Spleen (tissue), 11 donors: ENCODE data around the gene HHLA2. TPM values are rescaled to one million over a fixed set of nuclear protein-coding genes. Genes with fewer than 3 reads are reported as not detected.
"Not testable (repeated sequence)": the region's sequence is repeated elsewhere in the genome, so short reads cannot be mapped to it uniquely, and the experiment has no call there.

ENCODE experiments used
- DNase-seq: peaks from one replicate; pipeline ENCODE4 v3.0.0-alpha.2; 2020
- H3K27ac ChIP-seq, 8 donors: fragments of 200-600 bp; sonication (generic) in 7 of 8; 1 replicate in 4 of 8; 2 replicates in 4 of 8; pipeline versions ENCODE4 v1.5.0 to v1.8.0; 2016 to 2021; ENCODE audit warnings: inconsistent platforms in 4 of 8, mild to moderate bottlenecking in 4 of 8, moderate library complexity in 1 of 8
- H3K27me3 ChIP-seq, 7 donors: fragments of 200-600 bp; sonication (generic) in 6 of 7; replicated peaks in 1 of 7; 1 replicate in 4 of 7; 2 replicates in 3 of 7; pipeline versions ENCODE4 v1.5.0 to v1.8.0; 2016 to 2021; ENCODE audit warnings: inconsistent platforms in 3 of 7, mild to moderate bottlenecking in 1 of 7
- H3K36me3 ChIP-seq, 6 donors: fragments of 200-600 bp; sonication (generic) in 5 of 6; 1 replicate in 4 of 6; 2 replicates in 2 of 6; pipeline versions ENCODE4 v1.5.0 to v1.8.0; 2016 to 2021; ENCODE audit warnings: inconsistent platforms in 2 of 6
- H3K4me1 ChIP-seq, 6 donors: fragments of 200-600 bp; sonication (generic) in 5 of 6; 1 replicate in 3 of 6; 2 replicates in 3 of 6; pipeline versions ENCODE4 v1.5.0 to v1.8.0; 2016 to 2021; ENCODE audit warnings: inconsistent platforms in 3 of 6
- H3K4me3 ChIP-seq, 8 donors: fragments of 200-600 bp; sonication (generic) in 7 of 8; 1 replicate in 4 of 8; 2 replicates in 4 of 8; pipeline versions ENCODE4 v1.5.0 to v1.8.0; 2016 to 2021; ENCODE audit warnings: inconsistent platforms in 4 of 8, mild to moderate bottlenecking in 4 of 8, moderate library complexity in 2 of 8
- H3K9me3 ChIP-seq, 8 donors: fragments of 200-600 bp; sonication (generic) in 7 of 8; 1 replicate in 4 of 8; 2 replicates in 4 of 8; pipeline versions ENCODE4 v1.5.0 to v1.8.0; 2016 to 2021; ENCODE audit warnings: inconsistent platforms in 4 of 8
- CTCF ChIP-seq, 11 experiments: fragments of 200-600 bp in 7 of 11; fragments of 450-650 bp in 4 of 11; sonication (generic) in 4 of 11; IDR thresholded peaks in 8 of 11; conservative IDR thresholded peaks in 3 of 11; 1 replicate in 7 of 11; 2 replicates in 4 of 11; pipeline versions ENCODE4 v1.4.0 to v1.8.0; 2016 to 2021; ENCODE audit warnings: antibody characterized with exemption in 11 of 11, inconsistent platforms in 4 of 11, mild to moderate bottlenecking in 1 of 11
- POLR2A ChIP-seq, 3 donors: fragments of 450-650 bp; IDR thresholded peaks; one replicate each; pipeline ENCODE4 v1.5.1; 2017; ENCODE audit warnings: antibody characterized with exemption in 3 of 3, mild to moderate bottlenecking in 1 of 3
- POLR2AphosphoS5 ChIP-seq, 3 donors: sonication (generic); formaldehyde crosslinking; IDR thresholded peaks; one replicate each; pipeline ENCODE4 v1.5.1; 2017; ENCODE audit warnings: antibody characterized with exemption in 3 of 3
- WGBS, 5 donors: extraction: QIAGEN DNeasy Blood & Tissue Kit in 3 of 5; methylation state at CpG; one replicate each; pipeline versions ENCODE4 v1.1.5 to v1.1.7; 2013 to 2018; 5-methylcytosine and 5-hydroxymethylcytosine counted together
- intact Hi-C: fragments of 100-400 bp; cut with DNase I; formaldehyde crosslinking; loops from one replicate; pipeline ENCODE4 v1.15.0; 2023; ENCODE audit warnings: low total_unique reads
- polyA plus RNA-seq, 3 donors: library from polyadenylated mRNA; stranded (reverse); fragments of 200-250 nt; gene quantifications; one replicate each; pipeline ENCODE4 v1.2.1, GENCODE V29; 2013
- total RNA-seq, 7 donors: library from RNA; depleted of rRNA in 3 of 7; stranded (reverse); fragments of >200 nt in 3 of 7; fragmentation: NEBNext Ultra II Directional in 4 of 7; extraction: Animal tissue kit (Norgen Biotek cat#: 25700) in 4 of 7; gene quantifications; one replicate each; pipeline versions ENCODE4 v1.1.0 to v1.2.1, GENCODE V29; 2016 to 2021
- donor health status: healthy with polysubstance abuse.
- donor health status: DM: no; HTN: no; CAD: no; lungs with moderate emphysema.
- donor health status: DM: no; HTN: no; CAD: no.
- donor health status: Bipolar disorder and iron deficiency.
- donor health status: healthy.
- donor health status: DM: no; HTN: no; CAD: no.
- donor health status: DM: yes; HTN: yes; CAD: no.

HHLA2 gene
- total and polyA plus RNA-seq, 10 donors: 0.09 to 0.43 (median 0.18) TPM; not detected in 4

GRCh38 chr3:108359011-108359410, 62.7 kb downstream of the HHLA2 start:
- Histone ChIP-seq H3K9me3 (peaks cover 0 to 2% (median 0%) of the 10 kb centered on the region in 8 donors), H3K36me3 (no peaks in the 10 kb centered on the region), H3K27ac (no peak overlapping the region), H3K4me3 (no peak overlapping the region), H3K4me1 (no peaks in the 10 kb centered on the region), H3K27me3 (no peaks in the 10 kb centered on the region)
- 68 to 87% (median 79%) methylated on average over 2 of the region's 2 CpGs for WGBS, 5 donors
- no peak for TF ChIP-seq CTCF (IDR thresholded peaks at IDR 0.05 in 8 of 11, conservative IDR thresholded peaks at IDR 0.05 in 3 of 11)
- no peak for TF ChIP-seq POLR2A (IDR thresholded peaks at IDR 0.05)
- intact Hi-C loops: no loop called here
- DNase-seq: no peak

GRCh38 chr3:108376026-108376425, 79.7 kb downstream of the HHLA2 start:
- H3K27ac ChIP-seq: no peak overlapping the region
- no peaks in the 10 kb centered on the region for H3K27me3 ChIP-seq
- intact Hi-C loops: no loop called here
- H3K36me3 ChIP-seq: no peaks in the 10 kb centered on the region
- H3K4me3 ChIP-seq: no peak overlapping the region
- 0 to 75% (median 0%) methylated on average over 1 of the region's 1 CpG for WGBS, 5 donors
- H3K9me3 ChIP-seq: peaks cover 0 to 2% (median 0%) of the 10 kb centered on the region in 8 donors
- TF ChIP-seq POLR2A (IDR thresholded peaks at IDR 0.05): no peak
- TF ChIP-seq POLR2AphosphoS5 (IDR thresholded peaks at IDR 0.05): no peak
- TF ChIP-seq CTCF (IDR thresholded peaks at IDR 0.05 in 8 of 11, conservative IDR thresholded peaks at IDR 0.05 in 3 of 11): no peak
- no peaks in the 10 kb centered on the region for H3K4me1 ChIP-seq
- DNase-seq: no peak

GRCh38 chr3:108377384-108377783, 81.0 kb downstream of the HHLA2 start:
- intact Hi-C loops: no loop called here
- no peaks in the 10 kb centered on the region for H3K4me1 ChIP-seq
- peaks cover 0 to 2% (median 0%) of the 10 kb centered on the region in 8 donors for H3K9me3 ChIP-seq
- H3K27me3 ChIP-seq: no peaks in the 10 kb centered on the region
- no peak for DNase-seq
- no peak overlapping the region for H3K4me3 ChIP-seq
- no peaks in the 10 kb centered on the region for H3K36me3 ChIP-seq
- no peak overlapping the region for H3K27ac ChIP-seq
- 76 to 94% (median 93%) methylated on average over 1 of the region's 1 CpG for WGBS, 5 donors
- TF ChIP-seq POLR2AphosphoS5 (IDR thresholded peaks at IDR 0.05): no peak

GRCh38 chr3:108378153-108378951, 82.0 kb downstream of the HHLA2 start:
- Histone ChIP-seq H3K4me1 (no peaks in the 10 kb centered on the region), H3K9me3 (peaks cover 0 to 2% (median 0%) of the 10 kb centered on the region in 8 donors), H3K36me3 (no peaks in the 10 kb centered on the region), H3K4me3 (no peak overlapping the region), H3K27ac (no peak overlapping the region), H3K27me3 (no peaks in the 10 kb centered on the region)
- no peak for DNase-seq
- 79 to 91% (median 90%) methylated on average over 4 of the region's 4 CpGs for WGBS, 5 donors
- intact Hi-C loops: no loop called here
- TF ChIP-seq CTCF (IDR thresholded peaks at IDR 0.05 in 8 of 11, conservative IDR thresholded peaks at IDR 0.05 in 3 of 11): no peak
- TF ChIP-seq POLR2A (IDR thresholded peaks at IDR 0.05): no peak
- no peak for TF ChIP-seq POLR2AphosphoS5 (IDR thresholded peaks at IDR 0.05)

GRCh38 chr3:108378952-108379342, 82.6 kb downstream of the HHLA2 start:
- 71 to 89% (median 84%) methylated on average over 2 of the region's 2 CpGs for WGBS, 5 donors
- H3K27me3 ChIP-seq, H3K36me3 ChIP-seq, H3K9me3 ChIP-seq, H3K4me3 ChIP-seq, H3K27ac ChIP-seq, H3K4me1 ChIP-seq, intact Hi-C loops, DNase-seq: not testable (repeated sequence)
